ENCODE data around the gene CLDN15.

GRCh38 chr7:101216001-101216859 is 21.4 kb downstream of the CLDN15 start:
- TF ChIP-seq, protein P1, sequence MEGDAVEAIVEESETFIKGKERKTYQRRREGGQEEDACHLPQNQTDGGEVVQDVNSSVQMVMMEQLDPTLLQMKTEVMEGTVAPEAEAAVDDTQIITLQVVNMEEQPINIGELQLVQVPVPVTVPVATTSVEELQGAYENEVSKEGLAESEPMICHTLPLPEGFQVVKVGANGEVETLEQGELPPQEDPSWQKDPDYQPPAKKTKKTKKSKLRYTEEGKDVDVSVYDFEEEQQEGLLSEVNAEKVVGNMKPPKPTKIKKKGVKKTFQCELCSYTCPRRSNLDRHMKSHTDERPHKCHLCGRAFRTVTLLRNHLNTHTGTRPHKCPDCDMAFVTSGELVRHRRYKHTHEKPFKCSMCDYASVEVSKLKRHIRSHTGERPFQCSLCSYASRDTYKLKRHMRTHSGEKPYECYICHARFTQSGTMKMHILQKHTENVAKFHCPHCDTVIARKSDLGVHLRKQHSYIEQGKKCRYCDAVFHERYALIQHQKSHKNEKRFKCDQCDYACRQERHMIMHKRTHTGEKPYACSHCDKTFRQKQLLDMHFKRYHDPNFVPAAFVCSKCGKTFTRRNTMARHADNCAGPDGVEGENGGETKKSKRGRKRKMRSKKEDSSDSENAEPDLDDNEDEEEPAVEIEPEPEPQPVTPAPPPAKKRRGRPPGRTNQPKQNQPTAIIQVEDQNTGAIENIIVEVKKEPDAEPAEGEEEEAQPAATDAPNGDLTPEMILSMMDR (IDR thresholded peaks at IDR 0.05): no peak
- TF ChIP-seq POLR2AphosphoS5 (IDR thresholded peaks at IDR 0.05): no peak
- TF ChIP-seq POLR2A (IDR thresholded peaks at IDR 0.05): no peak
- no peak for TF ChIP-seq EP300 (IDR thresholded peaks at IDR 0.05)

Measured in stomach (tissue), 4 donors.